HepG2 (cell line): ENCODE measurements around the gene SQSTM1. TPM values are rescaled to one million over a fixed set of nuclear protein-coding genes. Genes with fewer than 3 reads are reported as not detected.

Experiments
- AGO2 ChIP-seq: fragments of 200-400 bp; formaldehyde crosslinking; optimal IDR thresholded peaks from 2 replicates; pipeline ENCODE3; 2017; ENCODE audit warnings: mild to moderate bottlenecking, low read depth, low read length, moderate library complexity
- ARHGAP35 ChIP-seq: sonication (generic); formaldehyde crosslinking; IDR thresholded peaks from 2 replicates; pipeline ENCODE4 v1.9.0; 2022; ENCODE audit warnings: mild to moderate bottlenecking, inconsistent platforms, moderate library complexity, missing genetic modification reagents, borderline replicate concordance
- FOXA1 ChIP-seq, 2 experiments: fragments of 450-650 bp in 1 of 2; sonication (generic) in 1 of 2; formaldehyde crosslinking in 1 of 2; IDR thresholded peaks; 2 replicates each; pipeline versions ENCODE4 v1.4.0 to v1.6.1; 2016 to 2020; ENCODE audit warnings: missing genetic modification reagents in 1 of 2
- GTF3A ChIP-seq: sonication (generic); formaldehyde crosslinking; conservative IDR thresholded peaks from 2 replicates; pipeline ENCODE4 v1.4.0; 2020; ENCODE audit warnings: mild to moderate bottlenecking, missing genetic modification reagents
- HMGA1 ChIP-seq: sonication (generic); formaldehyde crosslinking; conservative IDR thresholded peaks from 2 replicates; pipeline ENCODE4 v1.4.0; 2020; ENCODE audit warnings: missing genetic modification reagents
- HNRNPH1 ChIP-seq: fragments of 200-400 bp; formaldehyde crosslinking; optimal IDR thresholded peaks from 2 replicates; pipeline ENCODE3; 2017; ENCODE audit warnings: mild to moderate bottlenecking, low read depth, low read length
- JDP2 ChIP-seq: sonication (generic); formaldehyde crosslinking; IDR thresholded peaks from 2 replicates; pipeline ENCODE4 v1.8.1; 2022; ENCODE audit warnings: missing genetic modification reagents, borderline replicate concordance
- KAT8 ChIP-seq: IDR thresholded peaks from 2 replicates; pipeline ENCODE4 v1.6.1; 2016; ENCODE audit warnings: missing genetic modification reagents, missing compliant biosample characterization
- KLF6 ChIP-seq: IDR thresholded peaks from 2 replicates; pipeline ENCODE4 v1.8.0; 2016; ENCODE audit warnings: missing biosample characterization, missing genetic modification reagents
- MXD4 ChIP-seq: IDR thresholded peaks from 2 replicates; pipeline ENCODE4 v1.6.1; 2016; ENCODE audit warnings: mild to moderate bottlenecking, missing biosample characterization, missing genetic modification reagents
- RBFOX2 ChIP-seq: fragments of 200-400 bp; formaldehyde crosslinking; IDR thresholded peaks from 2 replicates; pipeline ENCODE4 v1.6.1; 2017; ENCODE audit warnings: low read depth, mild to moderate bottlenecking, low read length
- SATB2 ChIP-seq: sonication (generic); formaldehyde crosslinking; IDR thresholded peaks from 2 replicates; pipeline ENCODE4 v1.5.0; 2020; ENCODE audit warnings: missing genetic modification reagents
- SSRP1 ChIP-seq: IDR thresholded peaks from 2 replicates; pipeline ENCODE4 v1.6.1; 2016; ENCODE audit warnings: control low read depth
- TAF15 ChIP-seq: fragments of 200-400 bp; formaldehyde crosslinking; IDR thresholded peaks from one replicate; pipeline ENCODE4 v1.6.1; 2018; ENCODE audit warnings: mild to moderate bottlenecking, low read depth, low read length; ENCODE audit not compliant: poor library complexity, severe bottlenecking
- TSC22D2 ChIP-seq: sonication (generic); formaldehyde crosslinking; IDR thresholded peaks from 2 replicates; pipeline ENCODE4 v1.5.1; 2020; ENCODE audit warnings: missing genetic modification reagents, mild to moderate bottlenecking, borderline replicate concordance
- ZFP90 ChIP-seq: sonication (generic); formaldehyde crosslinking; IDR thresholded peaks from 2 replicates; pipeline ENCODE4 v1.8.0; 2022; ENCODE audit warnings: missing genetic modification reagents, mild to moderate bottlenecking, inconsistent platforms, borderline replicate concordance
- ZMAT3 ChIP-seq: sonication (generic); formaldehyde crosslinking; conservative IDR thresholded peaks from 2 replicates; pipeline ENCODE4 v1.7.0; 2021; ENCODE audit warnings: missing genetic modification reagents
- ZNF101 ChIP-seq: sonication (generic); formaldehyde crosslinking; IDR thresholded peaks from 2 replicates; pipeline ENCODE4 v1.4.0; 2020; ENCODE audit warnings: mild to moderate bottlenecking, low read depth, missing genetic modification reagents, borderline replicate concordance
- ZNF143 ChIP-seq: sonication (generic); formaldehyde crosslinking; IDR thresholded peaks from 2 replicates; pipeline ENCODE4 v1.4.0; 2020; ENCODE audit warnings: missing genetic modification reagents
- ZNF34 ChIP-seq: sonication (generic); formaldehyde crosslinking; IDR thresholded peaks from 2 replicates; pipeline ENCODE4 v1.4.0; 2020; ENCODE audit warnings: mild to moderate bottlenecking, missing genetic modification reagents, borderline replicate concordance
- ZNF530 ChIP-seq: sonication (generic); formaldehyde crosslinking; IDR thresholded peaks from 2 replicates; pipeline ENCODE4 v1.5.0; 2020; ENCODE audit warnings: low read depth, mild to moderate bottlenecking, missing genetic modification reagents
- ZNF614 ChIP-seq: IDR thresholded peaks from 2 replicates; pipeline ENCODE4 v1.6.1; 2018; ENCODE audit warnings: missing biosample characterization, missing genetic modification reagents, inconsistent platforms, borderline replicate concordance
- polyA plus RNA-seq, 8 experiments: library from polyadenylated mRNA; depleted of rRNA in 3 of 8; stranded (reverse) in 7 of 8; unstranded in 1 of 8; fragments of >200 nt; fragmentation: Illumina TruSeq in 4 of 8; extraction: Trizol in 4 of 8; gene quantifications; 2 replicates each; pipeline versions ENCODE4 v1.2.1 to v1.2.3, GENCODE V29; 2011 to 2016; ENCODE audit warnings: low read depth in 4 of 8, missing spikeins in 1 of 8, mixed read lengths in 1 of 8; ENCODE audit not compliant: insufficient read depth in 1 of 8
- total RNA-seq, 5 experiments: library from RNA; depleted of rRNA; stranded (reverse); fragments of >200 nt; fragmentation: Illumina TruSeq; extraction: Trizol; gene quantifications; 2 replicates each; pipeline ENCODE4 v1.2.3, GENCODE V29; 2016; ENCODE audit warnings: low read depth in 1 of 5
- TF ChIP-seq, protein P1 (sequence below): sonication (generic); formaldehyde crosslinking; IDR thresholded peaks from 2 replicates; pipeline ENCODE4 v1.8.0; 2023; ENCODE audit warnings: mild to moderate bottlenecking, missing genetic modification reagents
- TF ChIP-seq, protein P2 (sequence below): sonication (generic); formaldehyde crosslinking; IDR thresholded peaks from 2 replicates; pipeline ENCODE4 v1.5.1; 2020; ENCODE audit warnings: mild to moderate bottlenecking, missing genetic modification reagents, moderate library complexity
- TF ChIP-seq, protein P3 (sequence below): sonication (generic); formaldehyde crosslinking; IDR thresholded peaks from 2 replicates; pipeline ENCODE4 v1.5.0; 2020; ENCODE audit warnings: mild to moderate bottlenecking, missing genetic modification reagents

The SQSTM1 gene
- total and polyA plus RNA-seq, 2 of the 13 experiments (the other 11 are each of a cell fraction or from before 2014, with no cell fraction given) = 90.9 to 160 TPM

DNA sequence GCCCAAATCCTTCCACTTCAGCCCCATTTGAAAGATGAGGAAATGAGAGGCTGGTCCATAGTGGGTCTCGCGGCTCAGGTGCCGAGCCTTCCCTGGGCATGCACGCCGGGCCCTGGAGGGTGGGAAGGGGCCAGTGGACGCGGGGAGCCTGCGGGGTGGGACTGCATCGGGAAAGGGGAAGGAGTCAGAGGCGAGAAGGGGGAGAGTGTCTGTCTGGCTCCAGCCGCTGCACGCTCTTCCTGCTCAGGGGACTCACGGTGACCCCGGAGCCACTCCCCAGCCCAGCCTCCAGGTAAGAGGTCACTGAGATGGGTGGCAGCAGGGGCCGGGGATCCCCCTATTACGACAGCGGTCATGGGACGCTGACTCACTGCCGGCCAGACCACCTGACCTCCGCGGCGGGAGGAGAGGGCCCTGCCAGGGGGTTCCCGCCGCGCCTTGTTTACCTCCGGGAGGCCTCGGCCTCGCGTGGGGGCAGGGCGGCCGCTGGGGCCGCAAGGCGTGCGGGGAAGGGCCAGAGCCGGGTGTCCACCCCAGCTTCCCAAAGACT is 1.9 kb upstream of the SQSTM1 start (continued):
- TF ChIP-seq MXD4 (CRISPR knock-in tag) (peak; percentile 27; the same call in 1 of the 2 replicates), JDP2 (CRISPR knock-in tag) (peak; percentile 21; the same call in 1 of the 2 replicates), ZNF614 (CRISPR knock-in tag) (no peak), RBFOX2 (peak; percentile 81), HMGA1 (CRISPR knock-in tag) (no peak), KAT8 (CRISPR knock-in tag) (peak; percentile 79; the same call in 1 of the 2 replicates), FOXA1 (IDR thresholded peaks at IDR 0.05) (0 out of 2 replicates have a peak, but pooled peaks have one; percentile 13), FOXA1 (CRISPR knock-in tag; IDR thresholded peaks at IDR 0.05) (peak; percentile 98), ZNF530 (CRISPR knock-in tag) (no peak), AGO2 (peak; percentile 95), KLF6 (CRISPR knock-in tag) (peak; percentile 63; the same call in 1 of the 2 replicates), ZNF101 (CRISPR knock-in tag) (no peak), ARHGAP35 (CRISPR knock-in tag) (no peak; the same call in 1 of the 2 replicates), ZMAT3 (CRISPR knock-in tag) (peak; percentile 80), TSC22D2 (CRISPR knock-in tag) (no peak), SSRP1 (CRISPR knock-in tag) (no peak), SATB2 (no peak), ZNF34 (CRISPR knock-in tag) (peak; percentile 29; the same call in 1 of the 2 replicates), GTF3A (CRISPR knock-in tag) (no peak), TAF15 (peak; percentile 94), ZFP90 (no peak), ZNF143 (peak; percentile 36), HNRNPH1 (peak; percentile 35)
- TF ChIP-seq, protein P1, sequence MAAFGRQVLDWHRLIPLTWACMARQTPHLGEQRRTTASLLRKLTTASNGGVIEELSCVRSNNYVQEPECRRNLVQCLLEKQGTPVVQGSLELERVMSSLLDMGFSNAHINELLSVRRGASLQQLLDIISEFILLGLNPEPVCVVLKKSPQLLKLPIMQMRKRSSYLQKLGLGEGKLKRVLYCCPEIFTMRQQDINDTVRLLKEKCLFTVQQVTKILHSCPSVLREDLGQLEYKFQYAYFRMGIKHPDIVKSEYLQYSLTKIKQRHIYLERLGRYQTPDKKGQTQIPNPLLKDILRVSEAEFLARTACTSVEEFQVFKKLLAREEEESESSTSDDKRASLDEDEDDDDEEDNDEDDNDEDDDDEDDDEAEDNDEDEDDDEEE (CRISPR knock-in tag) = no peak
- TF ChIP-seq, protein P2, sequence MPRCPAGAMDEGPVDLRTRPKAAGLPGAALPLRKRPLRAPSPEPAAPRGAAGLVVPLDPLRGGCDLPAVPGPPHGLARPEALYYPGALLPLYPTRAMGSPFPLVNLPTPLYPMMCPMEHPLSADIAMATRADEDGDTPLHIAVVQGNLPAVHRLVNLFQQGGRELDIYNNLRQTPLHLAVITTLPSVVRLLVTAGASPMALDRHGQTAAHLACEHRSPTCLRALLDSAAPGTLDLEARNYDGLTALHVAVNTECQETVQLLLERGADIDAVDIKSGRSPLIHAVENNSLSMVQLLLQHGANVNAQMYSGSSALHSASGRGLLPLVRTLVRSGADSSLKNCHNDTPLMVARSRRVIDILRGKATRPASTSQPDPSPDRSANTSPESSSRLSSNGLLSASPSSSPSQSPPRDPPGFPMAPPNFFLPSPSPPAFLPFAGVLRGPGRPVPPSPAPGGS (CRISPR knock-in tag) = peak; percentile 100
- TF ChIP-seq, protein P3, sequence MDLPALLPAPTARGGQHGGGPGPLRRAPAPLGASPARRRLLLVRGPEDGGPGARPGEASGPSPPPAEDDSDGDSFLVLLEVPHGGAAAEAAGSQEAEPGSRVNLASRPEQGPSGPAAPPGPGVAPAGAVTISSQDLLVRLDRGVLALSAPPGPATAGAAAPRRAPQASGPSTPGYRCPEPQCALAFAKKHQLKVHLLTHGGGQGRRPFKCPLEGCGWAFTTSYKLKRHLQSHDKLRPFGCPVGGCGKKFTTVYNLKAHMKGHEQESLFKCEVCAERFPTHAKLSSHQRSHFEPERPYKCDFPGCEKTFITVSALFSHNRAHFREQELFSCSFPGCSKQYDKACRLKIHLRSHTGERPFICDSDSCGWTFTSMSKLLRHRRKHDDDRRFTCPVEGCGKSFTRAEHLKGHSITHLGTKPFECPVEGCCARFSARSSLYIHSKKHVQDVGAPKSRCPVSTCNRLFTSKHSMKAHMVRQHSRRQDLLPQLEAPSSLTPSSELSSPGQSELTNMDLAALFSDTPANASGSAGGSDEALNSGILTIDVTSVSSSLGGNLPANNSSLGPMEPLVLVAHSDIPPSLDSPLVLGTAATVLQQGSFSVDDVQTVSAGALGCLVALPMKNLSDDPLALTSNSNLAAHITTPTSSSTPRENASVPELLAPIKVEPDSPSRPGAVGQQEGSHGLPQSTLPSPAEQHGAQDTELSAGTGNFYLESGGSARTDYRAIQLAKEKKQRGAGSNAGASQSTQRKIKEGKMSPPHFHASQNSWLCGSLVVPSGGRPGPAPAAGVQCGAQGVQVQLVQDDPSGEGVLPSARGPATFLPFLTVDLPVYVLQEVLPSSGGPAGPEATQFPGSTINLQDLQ (CRISPR knock-in tag) = peak; percentile 78; the same call in 1 of the 2 replicates
